GM11168 (cell line): Measurements from ENCODE around the gene COL19A1.
"Not testable (repeated sequence)": the region's sequence is repeated elsewhere in the genome, so short reads cannot be mapped to it uniquely, and the experiment has no call there.

ENCODE experiments used
- in situ Hi-C: fragments of 300-500 bp; cut with MboI; formaldehyde crosslinking; loops from one replicate; pipeline ENCODE4 v1.12.0; 2022; ENCODE audit warnings: low sequenced_read_pairs; ENCODE audit not compliant: unreplicated experiment

COL19A1 gene

GRCh38 chr6:69894578-69895347, 28.4 kb downstream of the COL19A1 start:
- in situ Hi-C loops = no loop called here

- in situ Hi-C loops = no loop called here
These were observed 29.0 kb downstream of the COL19A1 start for GRCh38 chr6:69895396-69895795.

- in situ Hi-C loops = no loop called here
These were observed 34.5 kb downstream of the COL19A1 start for GRCh38 chr6:69900869-69901268.

- in situ Hi-C loops = no loop called here
These were observed 35.0 kb downstream of the COL19A1 start for GRCh38 chr6:69901361-69901760.

- in situ Hi-C loops = no loop called here
These were observed 41.7 kb downstream of the COL19A1 start for GRCh38 chr6:69907981-69908498.

- in situ Hi-C loops = no loop called here
These were observed 47.0 kb downstream of the COL19A1 start for GRCh38 chr6:69913361-69913760.

- in situ Hi-C loops = no loop called here
These were observed 47.7 kb downstream of the COL19A1 start for GRCh38 chr6:69914015-69914485.

- in situ Hi-C loops = no loop called here
These were observed 49.0 kb downstream of the COL19A1 start for GRCh38 chr6:69915346-69915745.

- in situ Hi-C loops = no loop called here
These were observed 51.5 kb downstream of the COL19A1 start for GRCh38 chr6:69917834-69918233.

- in situ Hi-C loops = no loop called here
These were observed 52.6 kb downstream of the COL19A1 start for GRCh38 chr6:69918813-69919475.

GRCh38 chr6:69921066-69921465, 54.7 kb downstream of the COL19A1 start:
- in situ Hi-C loops = not testable (repeated sequence)

GRCh38 chr6:69921611-69922010, 55.3 kb downstream of the COL19A1 start:
- in situ Hi-C loops = not testable (repeated sequence)

GRCh38 chr6:69926745-69927144, 60.4 kb downstream of the COL19A1 start:
- in situ Hi-C loops = no loop called here

- in situ Hi-C loops = no loop called here
These were observed 66.9 kb downstream of the COL19A1 start for GRCh38 chr6:69933239-69933638.

- in situ Hi-C loops = no loop called here
These were observed 68.7 kb downstream of the COL19A1 start for GRCh38 chr6:69935079-69935478.

GRCh38 chr6:69936674-69937363, 70.5 kb downstream of the COL19A1 start:
- in situ Hi-C loops = no loop called here

GRCh38 chr6:69937402-69938136, 71.2 kb downstream of the COL19A1 start:
- in situ Hi-C loops = no loop called here

- in situ Hi-C loops = no loop called here
These were observed 76.1 kb downstream of the COL19A1 start for GRCh38 chr6:69942485-69942884.

- in situ Hi-C loops = no loop called here
These were observed 78.8 kb downstream of the COL19A1 start for GRCh38 chr6:69945192-69945591.

GRCh38 chr6:69948479-69949114, 82.2 kb downstream of the COL19A1 start:
- in situ Hi-C loops = no loop called here
